ENCODE data around the gene DIP2C.

- no peak for TF ChIP-seq CTCF (IDR thresholded peaks at IDR 0.05)
- no peak for TF ChIP-seq POLR2A (IDR thresholded peaks at IDR 0.05)
Measured at GRCh38 chr10:279655-280054, 409.8 kb downstream of the DIP2C start.
